ENCODE measurements around the gene STRN4.

The STRN4 gene

GRCh38 chr19:46745521-46746280 lies 549 bp downstream of the STRN4 start, which contains the start of gene FKRP:
Gene FKRP, plus strand, starts transcription at chr19:46746057. Its CDS starts 9,394 bp downstream, at chr19:46755451.
- H3K27ac ChIP-seq = peak within 1 kb of the TSS; percentile 93
- TF ChIP-seq CTCF (conservative IDR thresholded peaks at IDR 0.05) (no peak), ZFX (IDR thresholded peaks at IDR 0.05) (peak; percentile 80)

GRCh38 chr19:46745030-46745429 lies 1.2 kb downstream of the STRN4 start:
- H3K27ac ChIP-seq = peak overlapping the region; percentile 93

GRCh38 chr19:46744005-46744691 lies 2.1 kb downstream of the STRN4 start:
- no peak for TF ChIP-seq ZFX (IDR thresholded peaks at IDR 0.05)
- TF ChIP-seq CTCF (conservative IDR thresholded peaks at IDR 0.05) = no peak
- no peak overlapping the region for H3K27ac ChIP-seq

More at GRCh38 chr19:46745030-46745429, 1.2 kb downstream of the STRN4 start:
- TF ChIP-seq CTCF (conservative IDR thresholded peaks at IDR 0.05) (no peak), ZFX (IDR thresholded peaks at IDR 0.05) (no peak)

- TF ChIP-seq ZFX (IDR thresholded peaks at IDR 0.05) = no peak
- H3K27ac ChIP-seq = no peak overlapping the region
Measured at GRCh38 chr19:46742926-46743480, 3.2 kb downstream of the STRN4 start.

- TF ChIP-seq CTCF (conservative IDR thresholded peaks at IDR 0.05) = no peak
- TF ChIP-seq ZFX (IDR thresholded peaks at IDR 0.05) = no peak
- no peak overlapping the region for H3K27ac ChIP-seq
Measured at GRCh38 chr19:46741447-46741846, 4.8 kb downstream of the STRN4 start.

- TF ChIP-seq ZFX (IDR thresholded peaks at IDR 0.05) = no peak
- TF ChIP-seq CTCF (conservative IDR thresholded peaks at IDR 0.05) = no peak
- no peak overlapping the region for H3K27ac ChIP-seq
Measured at GRCh38 chr19:46739290-46739771, 6.9 kb downstream of the STRN4 start.

- no peak overlapping the region for H3K27ac ChIP-seq
- TF ChIP-seq CTCF (conservative IDR thresholded peaks at IDR 0.05) (no peak), ZFX (IDR thresholded peaks at IDR 0.05) (no peak)
Measured at GRCh38 chr19:46737761-46738171, 8.5 kb downstream of the STRN4 start.

Measured in C4-2B (cell line).